ENCODE measurements around the gene PCBP3. TPM values are rescaled to one million over a fixed set of nuclear protein-coding genes. Genes with fewer than 3 reads are reported as not detected.

The PCBP3 gene
- total and polyA plus RNA-seq, 4 donors, result 0.36 to 1.6 (median 0.42) TPM

- Histone ChIP-seq H3K9ac (ENCODE audit: low read depth in 1 of 2, low read length in 2 of 2) (no peak overlapping the region), H3K27me3 (ENCODE audit: control insufficient read depth in 4 of 4, insufficient read depth in 4 of 4, low read length in 3 of 4) (peaks cover 0 to 3% (median 0%) of the 10 kb centered on the region in 4 donors), H3K4me3 (ENCODE audit: low read depth in 1 of 3, low read length in 3 of 3) (no peak overlapping the region), H3K4me1 (ENCODE audit: control insufficient read depth in 4 of 4, insufficient read depth in 4 of 4, low read length in 3 of 4) (no peaks in the 10 kb centered on the region), H3K27ac (ENCODE audit: low read depth in 1 of 2, low read length in 2 of 2) (no peak overlapping the region), H3K9me3 (ENCODE audit: control insufficient read depth in 4 of 4, low read length in 3 of 4) (no peaks in the 10 kb centered on the region), H3K36me3 (ENCODE audit: control insufficient read depth in 4 of 4, insufficient read depth in 3 of 4, low read depth in 1 of 4, low read length in 3 of 4) (no peaks in the 10 kb centered on the region)
- TF ChIP-seq CTCF (IDR thresholded peaks at IDR 0.05; ENCODE audit: low read depth, low read length, missing input control) (no peak), NR2F2 (IDR thresholded peaks at IDR 0.05) (no peak), HNF4A (conservative IDR thresholded peaks at IDR 0.05) (no peak), EGR1 (IDR thresholded peaks at IDR 0.05; ENCODE audit: low read depth in 2 of 2) (no peak), GABPA (IDR thresholded peaks at IDR 0.05 in 1 of 2, conservative IDR thresholded peaks at IDR 0.05 in 1 of 2) (no peak), JUND (IDR thresholded peaks at IDR 0.05) (no peak), FOXA1 (IDR thresholded peaks at IDR 0.05) (no peak), TAF1 (conservative IDR thresholded peaks at IDR 0.05) (no peak), SP1 (IDR thresholded peaks at IDR 0.05) (no peak), RAD21 (IDR thresholded peaks at IDR 0.05) (no peak), ATF3 (IDR thresholded peaks at IDR 0.05) (no peak), HNF4G (IDR thresholded peaks at IDR 0.05) (no peak), YY1 (IDR thresholded peaks at IDR 0.05) (no peak), RXRA (IDR thresholded peaks at IDR 0.05) (no peak)
- TF ChIP-seq, protein P1, sequence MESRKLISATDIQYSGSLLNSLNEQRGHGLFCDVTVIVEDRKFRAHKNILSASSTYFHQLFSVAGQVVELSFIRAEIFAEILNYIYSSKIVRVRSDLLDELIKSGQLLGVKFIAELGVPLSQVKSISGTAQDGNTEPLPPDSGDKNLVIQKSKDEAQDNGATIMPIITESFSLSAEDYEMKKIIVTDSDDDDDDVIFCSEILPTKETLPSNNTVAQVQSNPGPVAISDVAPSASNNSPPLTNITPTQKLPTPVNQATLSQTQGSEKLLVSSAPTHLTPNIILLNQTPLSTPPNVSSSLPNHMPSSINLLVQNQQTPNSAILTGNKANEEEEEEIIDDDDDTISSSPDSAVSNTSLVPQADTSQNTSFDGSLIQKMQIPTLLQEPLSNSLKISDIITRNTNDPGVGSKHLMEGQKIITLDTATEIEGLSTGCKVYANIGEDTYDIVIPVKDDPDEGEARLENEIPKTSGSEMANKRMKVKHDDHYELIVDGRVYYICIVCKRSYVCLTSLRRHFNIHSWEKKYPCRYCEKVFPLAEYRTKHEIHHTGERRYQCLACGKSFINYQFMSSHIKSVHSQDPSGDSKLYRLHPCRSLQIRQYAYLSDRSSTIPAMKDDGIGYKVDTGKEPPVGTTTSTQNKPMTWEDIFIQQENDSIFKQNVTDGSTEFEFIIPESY (IDR thresholded peaks at IDR 0.05), result no peak
- TF ChIP-seq, protein P2, sequence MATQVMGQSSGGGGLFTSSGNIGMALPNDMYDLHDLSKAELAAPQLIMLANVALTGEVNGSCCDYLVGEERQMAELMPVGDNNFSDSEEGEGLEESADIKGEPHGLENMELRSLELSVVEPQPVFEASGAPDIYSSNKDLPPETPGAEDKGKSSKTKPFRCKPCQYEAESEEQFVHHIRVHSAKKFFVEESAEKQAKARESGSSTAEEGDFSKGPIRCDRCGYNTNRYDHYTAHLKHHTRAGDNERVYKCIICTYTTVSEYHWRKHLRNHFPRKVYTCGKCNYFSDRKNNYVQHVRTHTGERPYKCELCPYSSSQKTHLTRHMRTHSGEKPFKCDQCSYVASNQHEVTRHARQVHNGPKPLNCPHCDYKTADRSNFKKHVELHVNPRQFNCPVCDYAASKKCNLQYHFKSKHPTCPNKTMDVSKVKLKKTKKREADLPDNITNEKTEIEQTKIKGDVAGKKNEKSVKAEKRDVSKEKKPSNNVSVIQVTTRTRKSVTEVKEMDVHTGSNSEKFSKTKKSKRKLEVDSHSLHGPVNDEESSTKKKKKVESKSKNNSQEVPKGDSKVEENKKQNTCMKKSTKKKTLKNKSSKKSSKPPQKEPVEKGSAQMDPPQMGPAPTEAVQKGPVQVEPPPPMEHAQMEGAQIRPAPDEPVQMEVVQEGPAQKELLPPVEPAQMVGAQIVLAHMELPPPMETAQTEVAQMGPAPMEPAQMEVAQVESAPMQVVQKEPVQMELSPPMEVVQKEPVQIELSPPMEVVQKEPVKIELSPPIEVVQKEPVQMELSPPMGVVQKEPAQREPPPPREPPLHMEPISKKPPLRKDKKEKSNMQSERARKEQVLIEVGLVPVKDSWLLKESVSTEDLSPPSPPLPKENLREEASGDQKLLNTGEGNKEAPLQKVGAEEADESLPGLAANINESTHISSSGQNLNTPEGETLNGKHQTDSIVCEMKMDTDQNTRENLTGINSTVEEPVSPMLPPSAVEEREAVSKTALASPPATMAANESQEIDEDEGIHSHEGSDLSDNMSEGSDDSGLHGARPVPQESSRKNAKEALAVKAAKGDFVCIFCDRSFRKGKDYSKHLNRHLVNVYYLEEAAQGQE (IDR thresholded peaks at IDR 0.05), result no peak
- no peak for DNase-seq (ENCODE audit: low spot score)
- WGBS, result 89% methylated on average over 7 of the region's 7 CpGs
Observed at GRCh38 chr21:45790427-45790826, 146.9 kb downstream of the PCBP3 start.
